ENCODE measurements around the gene NGF.

Gene NGF

GRCh38 chr1:115278211-115278610 is 59.8 kb downstream of the NGF start:
- no peak for DNase-seq

- DNase-seq: no peak
Observed at GRCh38 chr1:115277276-115277675, 60.8 kb downstream of the NGF start.

- no peak for DNase-seq
Observed at GRCh38 chr1:115275216-115275615, 62.8 kb downstream of the NGF start.

GRCh38 chr1:115274467-115274866 is 63.6 kb downstream of the NGF start:
- no peak for DNase-seq

GRCh38 chr1:115266729-115267421 is 71.2 kb downstream of the NGF start:
- no peak for DNase-seq

- no peak for DNase-seq
Observed at GRCh38 chr1:115265099-115265498, 73.0 kb downstream of the NGF start.

- DNase-seq: no peak
Observed at GRCh38 chr1:115262886-115263285, 75.2 kb downstream of the NGF start.

GRCh38 chr1:115261496-115261895 is 76.6 kb downstream of the NGF start:
- no peak for DNase-seq

GRCh38 chr1:115258302-115258866 is 79.7 kb downstream of the NGF start:
- no peak for DNase-seq

- no peak for DNase-seq
Observed at GRCh38 chr1:115257591-115257990, 80.5 kb downstream of the NGF start.

- no peak for DNase-seq
Observed at GRCh38 chr1:115255154-115255553, 82.9 kb downstream of the NGF start.

- no peak for DNase-seq
Observed at GRCh38 chr1:115252585-115252984, 85.5 kb downstream of the NGF start.

- no peak for DNase-seq
Observed at GRCh38 chr1:115251856-115252255, 86.2 kb downstream of the NGF start.

- no peak for DNase-seq
Observed at GRCh38 chr1:115251340-115251748, 86.7 kb downstream of the NGF start.

- DNase-seq: no peak
Observed at GRCh38 chr1:115246526-115246925, 91.5 kb downstream of the NGF start.

- no peak for DNase-seq
Observed at GRCh38 chr1:115245227-115245626, 92.8 kb downstream of the NGF start.

GRCh38 chr1:115242543-115242942 is 95.5 kb downstream of the NGF start:
- no peak for DNase-seq

GRCh38 chr1:115241309-115241708 is 96.7 kb downstream of the NGF start:
- no peak for DNase-seq

GRCh38 chr1:115240297-115240696 is 97.8 kb downstream of the NGF start:
- no peak for DNase-seq

- no peak for DNase-seq
Observed at GRCh38 chr1:115239426-115239825, 98.6 kb downstream of the NGF start.

GRCh38 chr1:115239148-115239422 is 99.0 kb downstream of the NGF start:
- DNase-seq: no peak

- DNase-seq: no peak
Observed at GRCh38 chr1:115238336-115239147, 99.5 kb downstream of the NGF start.

GRCh38 chr1:115237507-115237906 is 100.5 kb downstream of the NGF start:
- DNase-seq: no peak

GRCh38 chr1:115237023-115237422 is 101.0 kb downstream of the NGF start:
- DNase-seq: no peak
